Fibroblast of the conjunctiva (primary cell): Measurements from ENCODE around the gene POLQ.
"Not testable (repeated sequence)": the region's sequence is repeated elsewhere in the genome, so short reads cannot be mapped to it uniquely, and the experiment has no call there.

ENCODE experiments used
- DNase-seq: peaks from one replicate; pipeline ENCODE4 v3.0.0-alpha.2; 2010; ENCODE audit warnings: low read depth

POLQ gene

DNA sequence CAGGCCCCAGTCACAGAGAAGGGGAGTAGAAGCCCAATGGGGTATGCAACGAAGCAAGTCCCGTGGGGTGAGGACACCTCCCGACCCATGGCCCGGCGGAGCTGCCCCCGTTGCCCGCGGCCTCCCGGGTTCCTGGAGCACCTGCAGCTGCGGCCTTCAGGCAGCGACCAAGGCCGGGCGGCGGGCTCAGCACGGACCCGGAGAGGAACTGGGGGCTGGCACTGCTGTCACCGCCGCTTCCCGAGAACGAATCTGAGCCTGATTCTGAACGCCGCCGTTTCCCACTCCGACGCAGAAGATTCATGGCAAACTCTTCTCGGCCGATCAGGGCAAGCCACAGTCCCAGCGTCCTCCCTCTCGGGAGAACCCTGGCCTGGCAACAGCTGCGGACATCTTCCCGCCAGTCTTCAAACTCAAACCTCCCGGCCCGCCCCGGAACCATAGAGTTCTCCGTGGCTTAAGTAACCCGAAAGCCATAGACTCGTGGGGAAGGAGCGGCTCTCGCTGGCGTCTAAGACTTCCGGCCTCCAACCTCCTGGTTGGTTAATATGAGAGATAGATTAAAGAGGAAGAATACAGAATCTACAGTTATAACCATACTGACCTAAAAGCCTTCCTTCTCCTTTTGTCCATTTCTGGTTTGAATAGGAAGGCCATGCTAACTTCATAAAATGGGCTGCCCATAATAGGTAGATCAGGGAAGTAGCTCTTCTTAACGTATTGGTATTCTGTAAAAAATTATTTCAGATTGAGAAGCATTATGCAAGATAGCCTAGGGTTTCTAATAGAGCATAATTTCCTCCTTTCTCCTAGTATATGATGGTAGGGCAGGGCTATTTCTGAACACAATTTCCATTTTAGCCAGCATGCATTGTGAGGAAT is at the start of gene POLQ:
Gene POLQ (minus strand): TSS at position 415 of the 882 bp plus-strand sequence. CDS start 111 bp downstream, at position 304.
- DNase-seq = peak; percentile 90

DNA sequence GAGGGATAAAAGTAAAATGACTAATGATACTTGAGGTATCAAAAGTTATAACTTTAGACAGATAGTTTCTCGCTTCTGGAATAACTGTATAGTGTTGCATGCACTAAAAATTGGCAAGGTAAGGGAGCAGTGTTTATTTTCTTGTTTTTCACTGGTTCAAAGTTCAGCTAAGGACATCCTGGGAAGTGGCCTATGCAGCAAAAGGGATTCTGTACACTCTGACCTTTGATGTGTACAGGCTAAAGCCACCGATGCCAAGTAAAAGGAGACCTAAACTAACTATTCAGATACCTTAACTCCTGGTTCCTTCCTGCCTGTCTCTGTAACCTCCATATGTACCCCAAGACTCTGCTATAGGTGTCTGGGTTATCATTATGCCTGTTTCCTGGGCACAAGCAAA is 49.1 kb upstream of the POLQ start:
- DNase-seq = no peak

DNA sequence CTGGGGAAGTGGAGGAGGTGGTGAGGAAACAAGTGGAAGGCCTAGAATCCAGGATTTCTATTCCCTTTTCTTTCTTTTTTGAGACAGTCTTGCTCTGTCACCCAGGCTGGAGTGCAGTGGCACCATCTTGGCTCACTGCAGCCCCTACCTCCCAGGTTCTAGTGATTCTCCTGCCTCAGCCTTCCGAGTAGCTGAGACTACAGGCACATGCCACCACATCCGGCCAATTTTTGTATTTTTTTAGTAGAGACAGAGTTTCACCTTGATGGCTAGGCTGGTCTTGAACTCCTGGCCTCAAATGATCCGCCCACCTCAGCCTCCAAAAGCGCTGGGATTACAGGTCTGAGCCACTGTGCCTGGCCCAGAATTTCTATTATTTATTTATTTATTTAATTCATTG is 48.0 kb upstream of the POLQ start:
- DNase-seq = not testable (repeated sequence)

DNA sequence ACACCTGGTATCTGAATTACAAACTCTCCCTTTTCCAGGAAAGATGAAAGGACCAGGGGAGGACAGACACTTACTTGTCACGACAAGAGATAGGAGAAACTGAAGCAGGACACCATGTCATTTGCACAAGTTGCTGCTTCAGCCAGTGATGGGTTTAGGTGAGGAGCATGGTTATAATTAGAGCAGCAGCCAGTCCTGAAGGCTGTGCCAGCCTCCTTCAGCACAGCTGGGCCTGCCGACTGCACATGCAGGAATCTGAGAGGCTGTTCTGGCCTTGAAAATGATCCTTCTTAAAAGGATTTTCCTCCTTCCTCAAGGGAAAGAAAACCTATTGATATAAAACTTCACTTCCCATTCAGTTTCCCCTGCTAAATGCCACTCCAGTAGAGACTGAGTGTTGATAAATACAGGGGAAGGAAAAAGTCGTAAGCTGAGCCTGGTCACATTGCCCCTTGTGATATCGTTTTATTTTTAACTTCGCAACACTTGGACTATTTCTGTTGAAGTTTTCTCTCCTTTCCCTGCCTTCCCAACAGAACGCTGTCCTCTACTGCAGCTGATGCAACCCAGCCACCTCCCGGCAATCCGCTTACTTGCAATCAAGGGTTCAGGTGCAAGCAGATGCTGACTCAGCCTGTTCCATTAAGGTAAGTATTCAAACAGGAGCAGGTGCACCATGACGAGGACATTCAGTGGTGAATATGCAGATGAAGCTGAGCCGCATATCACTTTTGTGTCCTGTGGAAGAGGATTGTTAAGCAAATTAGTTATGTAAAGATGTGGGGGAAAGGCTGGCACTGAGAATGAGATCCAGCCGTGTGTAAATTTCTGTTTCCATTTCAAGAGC is 47.3 kb upstream of the POLQ start, which contains the start of gene FBXO40:
Gene FBXO40 (plus strand): TSS at position 524 of the 847 bp plus-strand sequence. CDS start 27,197 bp downstream, outside the sequence.
- DNase-seq = no peak

DNA sequence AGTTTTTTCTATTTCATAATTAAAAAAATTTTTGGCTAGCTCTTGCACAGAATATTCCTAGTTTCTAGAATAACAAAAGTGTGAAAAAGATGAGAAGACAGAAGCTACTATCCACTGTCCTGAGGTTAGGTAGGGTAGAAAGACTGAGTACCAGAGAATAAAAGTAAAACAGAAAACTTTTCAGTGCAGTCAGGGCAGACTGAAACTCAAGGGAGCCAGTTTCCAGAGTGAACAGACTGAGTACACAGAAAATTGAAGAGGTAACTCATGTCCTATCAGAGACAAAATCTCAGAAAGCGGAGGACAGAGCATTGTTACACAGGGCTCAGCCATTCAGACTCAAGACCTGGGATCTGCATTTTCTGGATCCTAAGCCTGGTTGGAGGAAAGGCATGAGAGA is 38.6 kb upstream of the POLQ start:
- DNase-seq = no peak

DNA sequence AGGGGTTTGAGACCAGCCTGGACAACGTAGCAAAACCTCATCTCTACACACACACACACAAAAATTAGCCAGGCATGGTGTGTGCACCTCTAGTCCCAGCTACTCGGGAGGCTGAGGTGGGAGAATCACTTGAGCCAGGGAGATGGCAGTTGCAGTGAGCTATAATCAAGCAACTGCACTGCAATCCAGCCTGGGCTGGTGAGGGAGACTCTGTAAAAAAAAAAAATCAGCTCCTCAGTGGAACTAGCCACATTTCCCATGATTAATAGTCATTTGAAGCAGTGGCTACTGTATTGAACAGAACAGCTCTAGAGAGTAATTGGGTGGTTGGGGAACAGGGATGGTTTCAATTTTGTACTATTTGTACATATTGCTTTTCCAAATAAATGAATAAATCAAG is 35.9 kb upstream of the POLQ start:
- no peak for DNase-seq

DNA sequence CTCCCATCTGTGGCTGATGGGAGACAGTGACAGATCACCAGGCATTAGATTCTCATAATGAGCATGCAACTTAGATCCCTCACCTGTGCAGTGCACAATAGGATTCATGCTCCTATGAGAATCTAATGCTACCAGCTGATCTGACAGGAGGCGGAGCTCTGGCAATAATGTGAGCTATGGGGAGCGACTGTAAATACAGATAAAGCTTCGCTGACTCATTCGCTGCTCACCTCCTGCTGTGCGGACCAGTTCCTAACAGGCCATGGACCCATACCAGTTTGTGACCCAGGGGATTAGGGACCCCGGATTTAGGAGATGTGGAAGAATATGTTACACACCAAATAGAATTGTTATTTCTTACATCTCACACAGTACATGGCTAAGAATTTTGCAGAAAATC is 28.7 kb upstream of the POLQ start:
- no peak for DNase-seq

DNA sequence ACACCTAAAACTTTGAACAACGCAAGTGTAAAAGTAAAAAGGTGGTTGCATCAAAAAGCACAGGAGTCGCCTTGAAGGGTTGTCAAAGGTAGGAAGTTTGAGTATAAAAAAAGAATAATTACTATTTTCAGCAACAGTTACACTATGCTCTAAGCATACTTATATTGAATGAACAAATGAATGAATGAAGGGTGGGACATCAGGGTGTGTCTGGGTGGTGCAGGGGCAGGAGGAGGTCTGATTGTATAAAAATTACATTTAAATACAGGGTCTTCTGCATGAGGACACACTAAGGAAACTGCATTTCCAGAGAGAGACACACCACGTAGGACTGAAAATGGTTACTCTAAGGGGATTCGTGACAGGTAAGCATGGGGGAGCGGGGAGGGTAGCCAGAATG is 21.9 kb upstream of the POLQ start, which contains the start of gene ARGFX:
Gene ARGFX (plus strand): TSS at position 301 of the 400 bp plus-strand sequence. CDS start 2,765 bp downstream, outside the sequence.
- DNase-seq = no peak

DNA sequence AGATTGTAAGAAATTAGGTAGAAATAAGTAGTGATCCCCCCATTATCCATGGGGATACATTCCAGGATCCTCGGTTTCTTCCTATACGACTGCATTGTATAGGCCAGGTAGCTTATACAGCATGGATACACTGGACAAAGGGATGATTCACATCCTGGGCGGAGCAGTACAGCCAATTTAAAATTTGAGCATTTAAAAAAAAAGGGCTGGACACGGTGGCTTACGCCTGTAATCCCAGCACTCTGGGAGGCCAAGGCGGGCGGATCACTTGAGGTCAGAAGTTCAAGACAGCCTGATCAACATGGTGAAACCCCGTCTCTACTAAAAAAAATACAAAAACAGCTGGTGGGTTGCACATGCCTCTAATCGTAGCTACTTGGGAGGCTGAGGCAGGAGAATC is 21.0 kb upstream of the POLQ start:
- no peak for DNase-seq

DNA sequence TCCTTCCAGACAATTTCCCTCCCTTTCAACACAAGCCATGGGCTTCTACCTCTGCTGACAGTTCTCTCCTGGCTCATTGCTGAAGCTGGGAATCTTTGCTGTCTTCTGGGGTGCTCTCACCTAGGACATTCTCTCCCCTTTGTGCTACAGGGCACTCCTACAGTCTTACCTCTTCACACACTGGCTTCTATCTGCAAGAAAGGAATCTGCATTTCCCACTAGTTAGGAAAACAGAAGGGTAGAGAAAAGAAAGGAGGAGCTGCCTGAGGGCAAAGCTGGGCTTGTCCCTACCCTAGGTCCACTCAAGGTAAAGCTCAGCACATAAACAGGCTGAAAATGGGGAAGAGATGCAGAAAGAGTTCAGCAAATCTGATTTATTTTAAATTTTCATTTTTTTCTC is 16.4 kb upstream of the POLQ start:
- no peak for DNase-seq

DNA sequence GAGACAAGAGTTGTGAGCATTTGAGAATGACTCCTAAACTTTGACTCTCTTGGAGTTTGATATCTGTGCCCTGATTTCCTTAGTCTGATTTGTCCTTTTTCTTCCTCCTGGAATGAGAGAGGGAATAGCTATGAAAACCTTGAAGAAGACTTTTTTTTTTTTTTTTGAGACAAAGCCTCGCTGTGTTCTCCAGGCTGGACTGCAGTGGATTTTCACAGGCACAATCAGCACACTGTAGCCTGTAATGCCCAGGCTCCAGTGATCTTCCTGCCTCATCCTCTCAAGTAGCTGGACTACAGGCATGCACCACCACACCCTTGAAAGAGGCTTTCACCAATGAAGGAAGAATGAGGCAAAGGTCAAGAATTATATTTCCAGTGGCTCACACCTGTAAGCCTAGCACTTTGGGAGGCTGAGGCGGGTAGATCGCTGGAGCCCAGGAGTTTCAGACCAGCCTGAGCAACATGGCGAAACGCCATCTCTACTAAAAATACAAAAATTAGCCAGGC is 11.7 kb upstream of the POLQ start:
- DNase-seq = no peak

DNA sequence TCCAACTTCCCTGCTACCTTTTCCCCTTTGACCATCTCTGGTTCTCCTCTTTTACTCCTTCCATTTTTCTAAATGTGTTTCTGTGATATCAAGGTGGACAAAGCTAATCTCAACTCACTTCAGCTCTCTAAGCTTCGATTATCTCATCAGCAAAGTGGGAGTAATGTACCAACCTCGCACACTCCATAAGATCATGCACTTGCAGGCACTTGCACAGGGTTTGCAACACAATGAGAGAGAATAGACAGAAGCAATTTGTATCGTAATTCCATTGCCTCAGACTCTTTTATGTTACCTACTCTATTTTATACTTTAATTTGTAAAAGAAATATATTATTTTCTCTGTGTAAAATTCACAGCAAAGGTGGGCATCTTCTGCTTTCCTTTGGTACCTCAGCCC is 7.0 kb upstream of the POLQ start:
- DNase-seq = no peak

DNA sequence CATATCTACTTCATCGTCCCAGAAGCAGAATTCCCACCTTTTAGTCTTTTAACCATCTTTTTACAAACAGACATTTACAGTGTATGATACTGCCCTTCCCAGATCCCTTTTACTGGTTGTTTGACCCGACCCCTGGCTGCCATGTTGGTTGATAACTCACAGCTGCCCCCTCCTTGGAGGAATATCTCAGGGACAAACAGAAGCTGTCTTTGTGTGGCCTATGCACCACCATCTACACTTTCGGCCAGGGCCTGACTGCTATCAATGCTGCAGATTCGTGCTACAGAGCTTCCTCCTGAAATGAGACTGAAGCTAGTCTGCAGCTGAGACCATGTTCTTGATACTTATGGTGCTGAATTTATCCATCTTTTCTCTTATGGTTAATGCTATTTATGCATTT is 6.6 kb upstream of the POLQ start:
- DNase-seq = no peak

DNA sequence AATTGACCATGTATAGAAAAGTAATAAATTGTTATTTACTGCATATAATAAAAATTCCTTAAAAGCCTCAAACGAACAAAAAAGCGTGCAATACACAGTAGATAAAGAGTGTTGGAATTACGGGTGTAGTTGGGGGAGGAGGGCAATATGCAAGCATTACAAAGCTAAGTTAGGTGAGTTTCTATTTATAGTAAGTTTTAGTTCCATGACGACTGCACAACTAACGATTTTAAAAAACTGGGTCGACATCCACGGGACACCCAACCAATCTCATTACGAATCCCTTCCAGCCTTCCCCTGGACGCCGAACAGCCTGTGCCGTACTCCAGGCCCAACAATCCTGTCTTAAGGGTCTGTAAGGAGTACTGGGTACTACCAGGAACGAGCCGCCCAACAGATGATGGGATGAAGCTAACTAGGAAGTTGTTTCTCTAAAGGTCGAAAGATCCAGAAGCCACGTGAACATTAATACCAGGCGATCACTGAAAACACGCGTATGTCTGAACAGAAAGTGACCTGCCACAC is 677 bp downstream of the POLQ start:
- DNase-seq = no peak

DNA sequence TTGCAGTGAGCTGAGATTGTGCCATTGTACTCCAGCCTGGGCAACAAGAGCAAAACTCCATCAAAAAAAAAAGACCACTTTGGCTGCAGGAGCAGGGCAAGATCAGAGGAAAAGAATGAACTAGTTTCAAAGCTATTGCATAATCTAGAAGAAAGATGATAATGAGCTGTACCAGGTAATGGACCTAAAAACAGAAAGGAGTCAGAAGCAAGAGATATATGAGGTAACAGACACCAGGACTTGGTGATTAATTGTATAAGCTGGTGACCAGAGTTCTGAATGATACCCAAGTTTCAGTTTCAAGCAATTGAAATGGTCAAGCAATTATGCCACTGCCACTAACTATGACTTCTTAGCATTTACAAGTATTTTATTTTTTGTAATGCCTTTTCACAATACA is 2.9 kb downstream of the POLQ start:
- DNase-seq = no peak

DNA sequence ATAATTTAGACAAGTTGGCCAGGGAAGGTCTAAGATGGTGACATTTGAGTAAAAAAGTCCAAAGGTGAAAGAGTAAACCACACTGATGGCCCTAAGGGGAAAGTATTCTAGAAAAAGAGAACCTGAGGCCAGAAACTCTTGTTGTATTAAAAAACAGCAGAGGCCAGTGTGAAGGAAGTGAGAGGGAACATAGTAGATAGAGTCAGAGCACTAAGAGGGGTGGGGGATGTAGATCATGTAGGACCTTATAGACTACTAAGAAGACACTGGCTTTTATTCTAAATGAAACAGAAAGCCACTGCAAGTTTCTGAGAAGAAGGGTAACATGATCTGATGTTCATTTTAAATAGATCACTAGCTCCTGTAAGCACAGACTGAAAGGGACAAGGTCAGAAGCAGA is 14.5 kb downstream of the POLQ start:
- no peak for DNase-seq

DNA sequence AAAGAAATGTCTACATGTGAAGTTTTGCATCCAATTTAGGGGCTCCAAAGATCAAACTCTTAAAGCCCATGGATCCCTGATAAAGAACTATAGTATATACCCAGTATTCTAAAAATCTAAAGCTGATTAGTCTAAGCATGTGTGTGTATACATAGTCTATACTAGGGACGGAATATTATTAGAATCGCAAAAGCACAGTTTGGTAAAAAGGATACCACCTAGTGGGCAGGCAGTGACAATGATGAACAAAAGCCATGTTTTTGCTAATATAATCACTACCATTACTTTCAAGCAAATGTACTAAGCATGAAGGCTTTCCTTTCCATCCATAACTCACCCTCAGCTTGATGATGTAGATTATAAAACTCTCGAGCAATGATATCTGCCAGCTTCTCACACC is 16.5 kb downstream of the POLQ start:
- DNase-seq = peak; percentile 13

DNA sequence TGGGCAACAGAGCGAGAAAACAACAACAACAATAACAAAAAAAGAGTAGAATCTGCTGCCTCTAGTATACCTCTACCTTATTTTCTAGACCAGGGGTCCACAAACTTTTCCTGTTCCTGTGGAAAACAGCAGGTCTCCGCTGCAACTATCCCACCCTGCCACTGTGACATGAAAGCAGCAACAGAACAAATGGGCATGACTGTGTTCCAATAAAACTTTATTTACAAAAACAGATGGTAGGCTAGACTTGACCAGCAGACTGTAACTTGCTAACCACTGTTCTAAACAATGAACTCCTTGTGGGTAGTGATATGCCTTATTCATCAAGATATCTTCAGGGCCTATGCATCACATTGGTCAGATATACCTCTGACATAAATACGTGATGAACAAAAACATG is 25.3 kb downstream of the POLQ start:
- DNase-seq = no peak

DNA sequence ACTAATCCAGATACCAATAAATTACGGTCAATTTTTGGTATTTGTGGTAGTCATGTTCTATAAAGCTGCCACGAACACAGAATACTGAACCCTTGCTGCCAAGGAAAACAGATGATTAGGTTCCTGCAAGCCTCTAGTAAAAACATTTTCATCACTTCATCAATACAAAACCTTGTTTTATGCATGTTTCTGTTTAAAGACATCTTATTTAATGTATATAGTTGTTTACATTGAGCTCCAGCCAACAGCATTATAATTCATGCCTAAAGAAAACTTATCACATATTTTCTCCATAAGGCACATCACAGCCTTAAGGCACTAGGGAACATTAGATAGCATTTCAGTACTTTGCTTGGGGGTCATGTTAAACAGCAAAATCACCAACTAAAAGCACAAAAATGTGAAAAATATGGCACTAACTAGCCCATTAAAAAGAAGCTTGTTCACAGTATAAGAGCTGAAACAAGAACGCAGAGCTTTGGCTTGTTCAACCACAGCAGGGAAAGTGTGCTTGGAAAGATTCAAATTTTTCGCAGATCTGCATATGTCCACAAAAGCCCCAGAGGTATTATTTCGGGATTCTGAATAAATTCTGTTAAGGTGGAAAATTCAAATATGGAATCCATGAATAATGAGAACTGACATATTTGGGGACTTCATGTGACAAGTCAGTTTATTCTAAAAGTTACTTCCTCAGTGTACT is 27.7 kb downstream of the POLQ start:
- no peak for DNase-seq

DNA sequence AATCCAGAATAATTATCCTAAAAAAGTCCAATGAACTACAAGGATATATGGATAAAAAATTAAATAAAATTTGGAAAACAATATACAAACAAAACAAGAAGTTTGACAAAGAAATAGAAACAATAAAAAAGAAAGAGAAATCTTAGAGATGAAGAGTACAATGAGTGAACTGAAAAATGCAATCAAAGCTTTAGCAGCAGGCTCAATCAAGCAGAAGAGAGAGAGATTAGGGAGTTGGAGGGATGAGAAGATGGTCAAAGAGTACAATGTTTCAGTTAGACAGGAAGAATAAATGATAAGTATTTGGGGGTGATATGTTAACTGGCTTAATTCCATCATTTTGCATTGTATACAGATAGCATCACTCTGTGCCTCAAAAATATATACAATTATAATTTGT is 29.9 kb downstream of the POLQ start:
- DNase-seq = no peak

DNA sequence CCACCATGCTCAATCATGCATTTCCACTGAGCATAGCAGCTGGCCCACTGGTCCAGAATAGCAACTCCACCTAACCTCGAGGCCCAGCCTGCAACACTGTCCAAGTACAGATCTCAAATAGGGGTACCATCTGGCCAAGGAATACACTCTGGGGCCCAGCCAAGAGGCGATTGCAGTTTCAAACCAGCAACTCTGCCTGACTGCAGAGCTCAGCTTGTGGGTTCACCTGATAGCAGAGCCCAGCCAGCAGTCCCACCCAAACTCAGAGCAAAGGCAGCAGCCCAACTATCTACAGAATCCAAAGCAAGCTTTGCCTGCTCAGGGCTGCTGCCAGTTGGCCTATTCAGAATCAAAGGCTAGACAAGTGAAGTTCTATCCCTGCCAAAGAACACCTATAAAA is 30.5 kb downstream of the POLQ start:
- no peak for DNase-seq

DNA sequence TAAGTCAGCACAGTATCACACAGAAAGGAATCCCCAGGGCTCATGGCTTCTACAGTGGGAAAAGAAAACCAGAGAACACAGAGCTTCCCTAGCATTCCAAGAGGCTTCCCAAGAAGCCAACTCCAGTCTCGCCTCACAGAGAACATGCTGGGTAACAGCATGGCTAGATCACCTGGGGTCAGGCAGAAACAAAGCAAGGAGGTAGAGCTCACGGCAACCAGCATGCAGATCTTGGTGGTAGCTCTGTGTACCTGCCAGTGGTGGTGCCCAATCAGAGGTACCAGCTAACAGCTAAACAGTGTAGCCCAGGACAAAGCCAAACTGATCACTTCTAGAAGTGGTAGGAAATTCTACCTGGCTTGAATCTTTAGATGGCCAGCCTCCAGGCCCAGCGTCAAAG is 31.3 kb downstream of the POLQ start:
- DNase-seq = no peak
